Kidney epithelial cell (primary cell): ENCODE measurements around the gene FBXL13. TPM values are rescaled to one million over a fixed set of nuclear protein-coding genes. Genes with fewer than 3 reads are reported as not detected.

Experiments
- DNase-seq: peaks from one replicate; pipeline ENCODE4 v3.0.0-alpha.2; 2010; ENCODE audit warnings: low read depth
- H3K27me3 ChIP-seq: 2 replicates; pipeline ENCODE4 v1.6.0; 2011; ENCODE audit warnings: low read length; ENCODE audit not compliant: control insufficient read depth, insufficient read depth
- H3K36me3 ChIP-seq: 2 replicates; pipeline ENCODE4 v1.5.1; 2011; ENCODE audit warnings: low read length; ENCODE audit not compliant: control insufficient read depth, insufficient read depth
- H3K4me3 ChIP-seq: 2 replicates; pipeline ENCODE4 v1.5.1; 2011; ENCODE audit warnings: low read depth, mild to moderate bottlenecking, control low read depth, low read length
- CTCF ChIP-seq: IDR thresholded peaks from 2 replicates; pipeline ENCODE4 v1.5.1; 2011; ENCODE audit warnings: mild to moderate bottlenecking, moderate library complexity, low read length, control low read depth, inconsistent platforms; ENCODE audit not compliant: insufficient read depth, poor library complexity, severe bottlenecking
- total RNA-seq: library from RNA; depleted of rRNA; stranded (reverse); fragments of >200 nt; gene quantifications from 2 replicates; pipeline ENCODE4 v1.2.3, GENCODE V29; 2015

The FBXL13 gene
- total RNA-seq, 1 donor from 2014 or later = 3.1 TPM

- H3K27me3 ChIP-seq = no peaks in the 10 kb centered on the region
- no peak for TF ChIP-seq CTCF
- no peaks in the 10 kb centered on the region for H3K36me3 ChIP-seq
- no peak for DNase-seq
- H3K4me3 ChIP-seq = no peak overlapping the region
These were observed 84.0 kb downstream of the FBXL13 start for GRCh38 chr7:102990642-102991041.

GRCh38 chr7:102988631-102989560 lies 85.7 kb downstream of the FBXL13 start:
- DNase-seq = no peak
- Histone ChIP-seq H3K36me3 (no peaks in the 10 kb centered on the region), H3K27me3 (no peaks in the 10 kb centered on the region), H3K4me3 (no peak overlapping the region)
- TF ChIP-seq CTCF = no peak

GRCh38 chr7:102988088-102988487 lies 86.5 kb downstream of the FBXL13 start:
- Histone ChIP-seq H3K27me3 (no peaks in the 10 kb centered on the region), H3K36me3 (no peaks in the 10 kb centered on the region), H3K4me3 (no peak overlapping the region)
- DNase-seq = no peak
- TF ChIP-seq CTCF = no peak

- no peak overlapping the region for H3K4me3 ChIP-seq
- no peak for TF ChIP-seq CTCF
- H3K27me3 ChIP-seq = no peaks in the 10 kb centered on the region
- H3K36me3 ChIP-seq = no peaks in the 10 kb centered on the region
- DNase-seq = no peak
These were observed 89.3 kb downstream of the FBXL13 start for GRCh38 chr7:102985176-102985783.

GRCh38 chr7:102983602-102984001 lies 91.0 kb downstream of the FBXL13 start:
- H3K27me3 ChIP-seq = no peaks in the 10 kb centered on the region
- no peaks in the 10 kb centered on the region for H3K36me3 ChIP-seq
- TF ChIP-seq CTCF = no peak
- DNase-seq = no peak
- H3K4me3 ChIP-seq = no peak overlapping the region
